GM19239 (cell line): ENCODE measurements around the gene EED.
A peak's percentile ranks its signal among the peaks of the same experiment; 100 is the strongest.

Experiments
- DNase-seq: peaks from one replicate; pipeline ENCODE4 v3.0.0; 2011; ENCODE audit warnings: low spot score; ENCODE audit not compliant: insufficient read length
- FAIRE-seq: peaks from 2 replicates; lab custom pipeline; 2011; peaks lifted over from hg19 to GRCh38; lab: Jason Lieb, UNC

The EED gene, protein sequence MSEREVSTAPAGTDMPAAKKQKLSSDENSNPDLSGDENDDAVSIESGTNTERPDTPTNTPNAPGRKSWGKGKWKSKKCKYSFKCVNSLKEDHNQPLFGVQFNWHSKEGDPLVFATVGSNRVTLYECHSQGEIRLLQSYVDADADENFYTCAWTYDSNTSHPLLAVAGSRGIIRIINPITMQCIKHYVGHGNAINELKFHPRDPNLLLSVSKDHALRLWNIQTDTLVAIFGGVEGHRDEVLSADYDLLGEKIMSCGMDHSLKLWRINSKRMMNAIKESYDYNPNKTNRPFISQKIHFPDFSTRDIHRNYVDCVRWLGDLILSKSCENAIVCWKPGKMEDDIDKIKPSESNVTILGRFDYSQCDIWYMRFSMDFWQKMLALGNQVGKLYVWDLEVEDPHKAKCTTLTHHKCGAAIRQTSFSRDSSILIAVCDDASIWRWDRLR

DNA sequence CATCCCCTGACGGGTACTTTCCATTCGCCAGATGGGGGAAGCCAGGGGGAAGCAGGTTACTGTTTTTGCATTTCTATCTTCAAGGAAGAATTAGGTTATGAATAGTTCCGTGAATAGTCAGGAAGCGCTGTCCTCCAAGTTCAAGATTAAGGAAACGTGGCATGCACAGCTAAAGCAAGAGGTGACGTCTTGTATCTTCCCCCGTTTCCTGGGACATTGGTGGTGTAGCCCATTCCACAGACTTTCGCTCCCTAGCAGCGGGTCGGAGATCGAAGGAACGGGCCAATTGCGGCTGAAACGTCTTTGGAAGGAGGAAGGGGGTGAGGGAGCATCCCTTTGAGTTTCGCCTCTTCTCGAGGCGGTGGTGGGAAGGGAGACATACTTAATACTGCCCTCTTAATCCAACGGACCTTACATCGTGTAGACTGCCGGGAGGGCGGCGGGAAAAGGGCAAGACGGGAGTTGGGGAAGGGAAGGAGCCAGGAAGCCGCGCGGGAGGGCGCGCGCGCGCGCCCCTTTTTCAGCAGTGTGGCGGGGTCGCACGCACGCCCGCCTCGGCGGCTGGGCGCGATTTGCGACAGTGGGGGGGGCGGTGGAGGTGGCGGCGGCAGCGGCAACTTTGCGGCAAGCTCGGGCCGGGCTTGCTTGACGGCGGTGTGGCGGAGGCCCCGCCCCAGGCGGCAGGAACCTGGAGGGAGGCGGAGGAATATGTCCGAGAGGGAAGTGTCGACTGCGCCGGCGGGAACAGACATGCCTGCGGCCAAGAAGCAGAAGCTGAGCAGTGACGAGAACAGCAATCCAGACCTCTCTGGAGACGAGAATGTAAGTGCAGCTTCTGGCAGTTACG, at the start of gene EED:
Gene EED (plus strand): TSS at position 232 of the 847 bp plus-strand sequence. CDS start 477 bp downstream, at position 709.
- peak; percentile 90 for FAIRE-seq
- DNase-seq, result peak; percentile 46

DNA sequence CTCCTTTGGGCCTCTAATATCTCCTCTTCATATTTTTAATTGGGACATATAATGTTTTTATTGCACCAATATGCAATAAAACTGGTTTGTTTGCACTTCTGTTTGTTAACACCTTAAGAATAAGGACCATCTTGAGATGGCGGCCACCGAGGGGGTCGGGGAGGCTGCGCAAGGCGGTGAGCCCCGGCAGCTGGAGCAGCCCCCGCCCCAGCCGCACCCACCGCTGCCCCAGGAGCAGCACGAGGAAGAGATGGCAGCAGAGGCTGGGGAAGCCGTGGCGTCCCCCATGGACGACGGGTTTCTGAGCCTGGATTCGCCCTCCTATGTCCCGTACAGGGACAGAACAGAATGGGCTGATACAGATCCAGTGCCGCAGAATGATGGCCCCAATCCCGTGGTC, 49.6 kb upstream of the EED start:
- DNase-seq (no peak), FAIRE-seq (no peak)

DNA sequence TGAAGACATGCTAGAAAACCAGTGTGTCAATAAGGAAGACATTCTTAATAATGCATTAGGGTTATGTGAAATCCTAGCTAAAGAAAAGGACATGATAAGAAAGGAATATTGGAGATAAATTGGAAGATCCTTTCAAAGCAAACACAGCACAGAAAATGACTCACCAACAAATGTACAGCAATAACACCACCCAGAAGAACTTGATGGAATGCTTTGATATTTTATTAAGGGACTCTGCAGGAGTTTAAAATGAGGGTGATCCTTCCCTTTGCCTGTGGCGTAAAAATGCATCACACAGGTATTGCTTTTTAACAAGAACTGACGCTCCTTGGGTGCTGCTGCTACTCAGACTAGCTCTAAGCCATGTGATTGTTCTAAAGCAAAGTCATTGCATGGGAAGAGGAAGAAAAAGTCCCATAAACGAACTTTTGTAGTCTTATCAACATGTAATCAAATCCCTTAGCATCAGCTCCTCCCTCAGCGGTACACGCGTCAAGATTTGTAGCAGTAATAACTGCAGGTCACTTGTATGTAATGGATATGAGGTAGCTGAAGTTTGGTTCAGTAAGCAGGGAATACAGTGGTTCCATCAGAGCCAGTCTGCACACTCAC, 48.4 kb upstream of the EED start:
- no peak for FAIRE-seq
- no peak for DNase-seq

DNA sequence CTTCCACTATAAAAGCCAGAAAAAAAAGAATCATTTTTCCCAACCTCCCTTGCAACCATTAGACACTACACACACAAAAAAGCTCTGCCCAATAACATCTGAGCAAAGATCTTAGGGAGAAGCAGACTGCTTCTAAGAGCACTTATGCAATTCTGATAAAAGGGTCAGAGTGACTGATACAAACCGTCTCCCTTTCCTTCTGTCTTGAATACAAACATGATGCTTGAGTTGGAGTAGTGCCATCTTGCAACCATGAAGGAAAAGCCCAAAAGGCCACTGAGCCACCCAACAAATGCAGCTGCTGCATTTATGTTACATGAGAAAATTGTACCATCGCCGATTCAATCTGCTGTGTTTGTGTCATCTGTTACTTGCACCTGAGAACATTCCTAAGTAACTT, 47.6 kb upstream of the EED start:
- DNase-seq, result no peak
- FAIRE-seq, result no peak

DNA sequence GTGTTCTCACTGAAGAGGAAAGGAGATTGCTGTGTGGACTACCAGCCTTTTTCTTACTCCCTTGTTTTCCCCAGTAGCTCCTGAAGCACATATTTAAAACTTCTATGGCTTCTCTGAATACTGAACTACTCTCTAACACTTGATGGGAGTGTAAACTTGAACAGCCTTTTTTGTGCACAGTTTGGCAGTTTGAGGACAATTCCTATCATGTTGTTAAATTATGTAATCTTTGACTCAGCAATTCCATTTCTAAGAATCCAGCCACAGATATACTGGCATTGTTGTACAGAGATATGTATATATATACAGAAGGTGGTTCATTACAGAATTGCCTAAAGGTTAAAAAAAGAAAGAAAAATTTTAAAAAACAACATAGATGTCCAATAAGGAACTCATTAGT, 47.1 kb upstream of the EED start:
- FAIRE-seq (no peak), DNase-seq (no peak)

DNA sequence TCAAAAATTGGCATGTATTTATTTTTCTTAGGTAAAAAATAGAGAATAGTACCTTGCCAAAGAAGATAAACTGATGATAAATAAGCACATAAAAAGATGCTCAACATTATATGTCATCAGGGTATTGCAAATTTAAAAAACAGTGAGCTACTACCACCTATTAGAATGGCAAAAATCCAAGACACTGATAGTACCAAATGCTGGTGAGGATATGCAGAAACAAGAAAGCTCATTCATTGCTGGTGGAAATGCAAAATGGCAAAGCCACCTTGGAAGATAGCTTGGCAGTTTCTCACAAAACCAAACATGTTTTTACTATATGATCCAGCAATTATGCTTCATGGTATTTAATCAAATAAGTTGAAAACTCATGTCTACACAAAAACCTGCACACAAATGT, 46.4 kb upstream of the EED start:
- FAIRE-seq, result no peak

DNA sequence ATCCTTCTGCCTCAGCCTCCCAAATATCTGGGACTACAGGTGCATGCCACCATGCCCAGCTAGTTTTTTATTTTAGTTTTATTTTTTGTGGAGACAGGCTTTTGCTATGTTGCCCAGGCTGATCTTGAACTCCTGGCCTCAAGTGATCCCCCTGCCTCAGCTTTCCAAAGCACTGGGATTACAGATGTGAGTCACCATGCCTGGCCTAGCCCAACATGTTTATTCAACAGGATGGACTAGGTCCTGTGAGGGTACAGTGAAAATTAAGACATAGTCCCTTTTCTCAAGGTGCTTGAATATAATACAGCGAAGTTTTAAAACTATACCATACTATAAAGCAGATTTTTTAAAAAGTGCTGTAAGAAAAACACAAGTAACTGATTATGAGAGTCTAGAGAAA, 45.2 kb upstream of the EED start:
- FAIRE-seq, result no peak
- DNase-seq, result no peak

More for the DNA sequence above, 46.4 kb upstream of the EED start:
- no peak for DNase-seq

DNA sequence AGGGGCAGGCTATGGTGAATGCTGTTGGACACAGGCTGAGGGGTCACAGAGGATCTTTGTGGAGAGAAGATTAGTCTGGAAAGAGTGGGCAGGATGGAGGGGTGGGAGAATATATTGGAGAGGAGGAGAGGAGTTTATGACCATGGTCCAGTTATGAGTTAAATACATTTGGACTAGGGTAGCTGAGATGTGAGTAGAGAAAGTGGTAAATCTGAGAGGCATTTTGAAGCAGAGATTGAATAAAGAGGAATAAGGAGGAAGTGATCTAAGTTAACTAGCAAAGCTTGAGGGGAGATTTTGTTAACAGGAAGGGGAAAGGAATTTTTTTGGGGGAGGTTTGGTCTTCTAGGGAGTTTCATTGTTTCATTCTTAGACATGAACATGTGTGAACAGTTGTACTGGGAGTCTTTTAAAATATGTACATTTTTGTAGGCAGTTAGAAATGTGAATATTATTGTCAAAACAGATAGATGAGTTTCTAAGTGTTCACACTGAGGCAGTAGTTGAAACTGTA, 43.1 kb upstream of the EED start:
- FAIRE-seq (no peak), DNase-seq (no peak)

DNA sequence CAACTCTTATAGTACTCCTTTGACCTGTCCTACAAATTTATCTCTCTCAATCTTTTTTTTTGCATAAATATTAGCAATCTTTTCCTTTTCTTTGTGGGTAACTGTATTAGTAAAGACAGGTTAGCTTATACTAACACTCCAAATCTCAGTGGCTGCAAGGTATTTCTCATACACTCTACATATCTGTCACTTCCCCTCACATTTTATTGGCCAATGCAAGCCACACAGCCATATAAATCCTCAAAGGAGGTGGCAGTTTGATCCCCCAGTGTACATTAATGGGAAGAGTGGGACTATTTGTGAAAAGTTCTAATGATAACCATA, 42.6 kb upstream of the EED start:
- FAIRE-seq, result no peak
- DNase-seq, result no peak

DNA sequence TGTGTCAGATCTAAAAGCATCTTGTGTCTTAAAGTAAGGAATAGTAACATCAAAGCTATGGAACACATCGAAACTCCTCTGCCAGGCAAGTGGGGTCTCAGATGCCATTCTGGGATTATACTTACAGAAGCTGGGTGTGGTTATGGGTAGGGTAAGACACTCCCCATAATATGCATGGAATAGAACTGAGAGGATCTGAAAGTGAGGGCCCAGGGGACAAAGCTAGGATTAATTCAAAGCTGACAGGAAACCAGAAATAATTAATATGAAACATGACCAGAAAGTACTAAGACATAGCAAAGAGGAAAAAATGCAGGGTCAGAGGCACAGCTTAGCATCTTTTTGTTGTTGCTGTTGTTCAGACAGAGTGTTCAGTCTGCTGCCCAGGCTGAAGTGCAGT, 40.2 kb upstream of the EED start:
- no peak for FAIRE-seq

DNA sequence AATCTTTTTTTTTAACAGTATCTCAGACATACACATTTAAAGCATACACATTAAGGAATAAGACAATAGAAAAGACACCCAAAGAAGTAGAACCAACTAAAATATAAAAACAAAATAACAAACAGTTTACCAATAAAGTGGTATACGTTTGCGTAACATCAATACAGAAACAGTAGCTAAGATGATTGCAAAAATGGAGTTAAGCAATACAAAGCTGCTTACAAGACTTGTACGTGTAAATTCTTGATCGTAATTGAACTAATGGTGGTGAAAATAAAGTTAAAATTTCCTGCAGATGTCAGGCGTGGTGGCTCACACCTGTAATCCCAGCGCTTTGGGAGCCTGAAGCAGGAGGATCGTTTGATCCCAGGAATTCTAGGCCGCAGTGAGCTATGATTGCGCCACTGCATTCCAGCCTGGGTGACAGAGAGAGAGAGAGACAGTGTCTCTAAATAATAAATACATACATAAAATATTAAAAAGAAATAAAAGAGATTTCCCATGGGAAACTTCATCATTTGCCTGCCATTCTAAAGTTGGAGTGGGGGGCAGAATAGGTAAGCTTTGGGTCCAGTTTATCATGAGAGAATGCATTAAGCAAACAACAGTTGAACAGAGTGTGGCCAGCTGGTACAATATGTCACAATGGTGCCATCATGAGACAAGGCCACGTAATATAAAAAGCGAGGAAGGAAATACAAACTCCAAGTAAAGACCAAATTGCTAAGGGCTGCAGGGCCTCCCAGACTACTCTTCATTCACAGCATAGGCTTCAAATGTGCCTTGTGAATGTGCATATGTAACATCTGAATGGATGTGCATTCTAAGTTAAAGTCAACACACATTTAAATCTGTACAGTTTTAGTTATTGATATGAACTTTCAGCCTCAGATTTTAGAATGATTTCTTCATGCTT, 38.9 kb upstream of the EED start:
- FAIRE-seq (no peak), DNase-seq (no peak)

More for the DNA sequence above, 40.2 kb upstream of the EED start:
- no peak for DNase-seq

DNA sequence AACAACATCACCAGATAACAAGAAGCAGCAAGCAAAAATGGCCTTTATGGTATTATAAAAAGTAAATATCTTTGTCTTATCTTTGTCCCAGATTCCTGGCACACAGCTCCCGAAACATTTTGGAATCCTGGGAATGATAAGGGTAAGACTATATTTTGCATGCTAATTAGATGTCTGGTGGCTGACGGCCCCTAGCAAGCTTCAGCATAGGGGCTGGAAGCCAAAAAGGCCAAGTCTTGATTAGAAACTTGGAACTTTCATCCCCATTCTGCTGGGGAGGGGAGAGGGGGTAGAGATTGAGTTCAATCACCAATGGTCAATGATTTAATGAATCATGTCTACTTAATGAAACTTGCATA, 38.2 kb upstream of the EED start:
- DNase-seq, result no peak
- FAIRE-seq, result no peak

DNA sequence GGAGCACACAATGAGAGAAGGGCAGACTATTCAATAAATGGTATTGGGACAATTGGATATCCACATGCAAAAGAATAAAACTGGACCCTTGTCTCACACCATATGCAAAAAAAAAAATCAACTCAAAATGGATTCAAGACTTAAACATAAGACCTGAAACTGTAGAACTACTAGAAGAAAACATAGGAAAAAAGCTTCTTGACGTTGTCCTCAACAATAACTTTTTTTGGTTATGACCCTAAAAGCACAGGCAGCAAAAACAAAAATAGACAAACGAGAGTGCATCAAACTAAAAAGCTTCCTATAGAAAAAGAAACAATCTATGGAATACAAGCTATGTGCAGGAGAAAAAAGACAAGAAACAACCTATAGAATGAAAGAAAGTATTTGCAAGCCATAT, 37.1 kb upstream of the EED start:
- DNase-seq (no peak), FAIRE-seq (no peak)

DNA sequence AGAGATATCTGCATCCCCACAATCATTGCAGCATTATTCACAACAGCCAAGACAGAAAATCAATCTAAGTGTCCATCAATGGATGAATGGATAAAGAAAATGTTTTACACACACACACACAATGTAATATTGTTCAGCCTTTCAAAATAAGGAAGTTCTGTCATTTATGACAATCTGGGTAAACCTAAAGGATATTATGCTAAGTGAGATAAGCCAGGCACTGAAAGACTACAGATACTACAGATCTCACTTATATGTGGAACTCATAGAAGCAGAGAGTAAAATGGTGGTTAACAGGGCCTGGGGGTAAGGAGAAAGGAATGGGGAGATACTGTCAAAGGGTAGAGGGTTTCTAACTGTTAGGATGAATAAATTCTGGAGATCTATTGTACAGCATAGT, 36.0 kb upstream of the EED start:
- FAIRE-seq (no peak), DNase-seq (no peak)

DNA sequence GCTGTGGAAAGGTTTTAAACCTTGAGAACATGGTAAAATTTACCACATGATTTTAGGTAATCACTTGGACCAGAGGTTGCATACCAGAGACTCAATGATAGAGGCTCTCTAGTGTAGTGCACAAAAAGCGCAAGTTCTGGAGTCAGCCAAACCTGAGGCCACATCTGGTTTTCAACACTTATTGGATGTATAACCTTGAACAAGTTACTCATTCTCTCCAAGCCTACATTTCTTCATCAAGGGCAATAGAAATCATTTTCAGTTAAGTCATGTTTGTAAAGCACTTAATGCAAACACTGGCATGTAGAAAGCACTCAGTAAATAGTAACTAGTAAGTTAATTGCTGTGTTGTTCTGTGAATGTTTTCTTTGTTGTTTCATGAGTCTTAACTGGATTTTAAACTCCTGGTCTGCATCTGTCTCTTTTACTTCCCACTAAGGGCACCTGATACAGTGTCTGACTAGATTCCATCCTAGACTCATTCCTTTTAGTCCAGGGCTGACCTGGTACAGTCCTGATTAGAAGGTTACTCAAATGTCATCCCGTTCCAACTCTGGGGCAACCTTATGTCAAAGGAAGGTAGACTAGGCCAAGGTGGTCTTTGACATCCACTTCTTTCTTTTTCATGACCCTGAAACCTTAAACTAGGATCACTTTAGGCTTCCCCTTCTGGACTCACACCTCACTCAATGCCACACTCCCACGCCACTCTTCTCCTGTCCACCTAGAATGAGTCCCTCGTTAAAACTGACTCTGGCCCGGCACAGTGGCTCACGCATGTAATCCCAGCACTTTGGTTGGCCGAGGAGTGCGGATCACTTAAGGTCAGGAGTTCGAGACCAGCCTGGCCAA, 34.5 kb upstream of the EED start:
- DNase-seq (no peak), FAIRE-seq (no peak)

DNA sequence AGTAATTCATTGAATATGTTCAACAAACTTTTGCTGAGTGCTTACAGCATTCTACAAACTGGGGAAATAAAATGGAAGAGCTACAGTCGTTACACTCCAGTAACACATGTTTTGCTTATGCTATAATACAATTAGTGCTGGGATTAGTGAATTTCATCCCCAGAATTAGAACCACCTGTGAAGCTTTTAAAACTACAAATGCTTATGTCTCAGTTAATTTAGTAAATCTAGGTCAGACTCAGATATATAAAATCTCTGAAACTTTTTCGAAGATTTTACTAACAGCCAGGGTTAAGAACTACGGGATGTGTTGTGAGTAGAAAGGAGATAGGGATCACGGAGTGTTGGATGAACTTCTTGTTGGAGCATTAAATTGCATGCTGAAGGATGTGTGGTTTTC, 33.7 kb upstream of the EED start:
- no peak for DNase-seq
- no peak for FAIRE-seq

DNA sequence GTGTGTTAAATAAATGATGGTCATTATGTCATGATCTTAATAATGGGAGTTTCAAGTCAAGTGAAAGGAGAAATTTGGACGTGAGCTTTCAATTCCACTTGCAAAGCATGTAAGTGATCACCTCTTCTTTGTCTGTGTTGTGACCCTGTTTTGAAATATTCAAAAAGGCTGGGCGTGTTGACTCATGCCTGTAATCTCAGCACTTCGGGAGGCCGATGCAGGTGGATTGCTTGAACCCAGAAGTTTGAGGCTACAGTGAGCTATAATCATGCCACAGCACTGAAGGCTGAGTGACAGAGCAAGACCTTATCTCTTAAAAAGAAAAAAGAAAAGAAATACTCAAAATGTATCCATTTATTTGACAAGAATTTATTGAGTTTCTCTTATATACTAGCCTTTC, 32.9 kb upstream of the EED start:
- FAIRE-seq (peak; percentile 74), DNase-seq (no peak)

DNA sequence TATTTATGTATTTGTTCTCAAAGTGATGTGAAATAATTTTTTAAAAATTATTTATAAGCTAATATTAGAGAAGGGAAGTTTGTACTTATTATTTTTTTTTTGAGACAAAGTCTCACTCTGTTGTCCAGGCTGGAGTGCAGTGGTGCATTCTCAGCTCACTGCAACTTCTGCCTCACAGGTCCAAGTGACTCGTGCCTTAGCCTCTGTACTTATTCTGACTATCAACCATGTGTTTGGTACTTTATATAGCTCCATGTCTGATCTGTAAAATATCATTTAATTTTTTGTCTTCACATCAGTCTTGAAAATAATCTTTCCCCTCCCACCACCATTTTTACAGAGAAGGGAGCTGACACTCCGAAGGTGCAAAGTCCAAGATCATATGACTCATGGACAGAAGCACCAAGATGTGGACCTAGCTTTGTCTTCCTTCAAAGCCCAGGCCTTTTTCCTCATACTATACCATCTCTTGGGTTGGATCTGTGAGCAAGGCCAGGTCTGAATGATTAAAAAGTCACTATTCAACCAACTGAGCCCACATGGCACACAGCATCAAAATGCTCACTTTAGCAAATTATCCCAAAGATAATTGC, 32.4 kb upstream of the EED start:
- DNase-seq (no peak), FAIRE-seq (peak; percentile 49)

DNA sequence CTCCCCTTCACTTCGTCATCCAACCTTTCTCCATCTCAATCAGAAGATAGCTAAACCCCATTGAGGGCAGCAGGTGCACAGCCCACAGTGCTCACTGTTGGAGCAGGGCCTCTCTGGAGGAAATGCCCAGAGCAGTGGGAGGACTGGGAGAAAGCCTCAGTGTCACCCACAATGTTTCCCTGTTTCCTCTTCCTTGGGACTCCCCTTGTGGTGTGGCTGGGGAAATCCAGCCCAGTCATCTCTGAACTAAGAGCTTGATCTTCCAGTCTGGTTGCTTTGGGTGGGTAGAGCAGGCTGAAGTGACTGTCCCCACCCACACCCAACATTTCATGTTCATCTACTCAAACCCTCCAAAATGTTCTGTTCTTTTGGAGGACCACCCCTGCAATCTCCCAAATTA, 29.8 kb upstream of the EED start:
- FAIRE-seq (no peak), DNase-seq (no peak)
